Endothelial cell of umbilical vein (primary cell): ENCODE data around the gene AARS2. TPM values are rescaled to one million over a fixed set of nuclear protein-coding genes. Genes with fewer than 3 reads are reported as not detected.

Experiments used
- BruUV-seq: library from RNA; stranded (reverse); fragments of 400-500 nt; replicated peaks from 2 replicates; lab custom pipeline; 2021; lab: Mats Ljungman, UMichigan
- CTCF ChIA-PET: fragments of 300-600, 350-600 bp; sonication (Branson Sonifier 250); formaldehyde crosslinking; loops from one replicate; lab custom pipeline; 2021; ENCODE audit warnings: antibody characterized with exemption, inconsistent platforms; lab: Charles Lee
- POLR2A ChIA-PET: fragments of 300-600, 350-600 bp; sonication (Branson Sonifier 250); formaldehyde crosslinking; loops from one replicate; lab custom pipeline; 2021; ENCODE audit warnings: antibody characterized with exemption, inconsistent platforms; lab: Charles Lee
- DNase-seq: peaks from one replicate; pipeline ENCODE4 v3.0.0-alpha.2; 2011; ENCODE audit warnings: low read depth, low spot score
- FAIRE-seq: peaks from 2 replicates; lab custom pipeline; 2011; peaks lifted over from hg19 to GRCh38; lab: Jason Lieb, UNC
- H2AFZ ChIP-seq: 2 replicates; pipeline ENCODE4 v1.6.0; 2012; ENCODE audit warnings: low read depth, low read length, control low read depth, inconsistent platforms
- H3K27ac ChIP-seq: 2 replicates; pipeline ENCODE4 v1.5.1; 2011; ENCODE audit warnings: low read depth, mild to moderate bottlenecking, control low read depth, low read length, moderate library complexity; ENCODE audit not compliant: insufficient read depth
- H3K27me3 ChIP-seq, 2 experiments: 2 replicates each; pipeline versions ENCODE4 v1.6.0 to v1.6.1; 2011; ENCODE audit warnings: low read length in 2 of 2, mixed read lengths in 1 of 2; ENCODE audit not compliant: control insufficient read depth in 2 of 2, insufficient read depth in 2 of 2
- H3K36me3 ChIP-seq, 2 experiments: 2 replicates in 1 of 2; 3 replicates in 1 of 2; pipeline ENCODE4 v1.5.1; 2011; ENCODE audit warnings: low read length in 2 of 2, mild to moderate bottlenecking in 1 of 2, moderate library complexity in 1 of 2; ENCODE audit not compliant: control insufficient read depth in 2 of 2, insufficient read depth in 2 of 2; ENCODE audit errors: extremely low read depth in 1 of 2
- H3K4me1 ChIP-seq: 3 replicates; pipeline ENCODE4 v1.5.1; 2011; ENCODE audit warnings: mild to moderate bottlenecking, low read length; ENCODE audit not compliant: control insufficient read depth, insufficient read depth; ENCODE audit errors: extremely low read depth
- H3K4me2 ChIP-seq: 2 replicates; pipeline ENCODE4 v1.6.1; 2011; ENCODE audit warnings: low read length, control low read depth, mixed read lengths; ENCODE audit not compliant: insufficient read depth
- H3K4me3 ChIP-seq, 3 experiments: fragments of 200-600 bp in 1 of 3; sonication (generic), shearing (Covaris generic) in 1 of 3; replicated peaks in 1 of 3; 2 replicates each; pipeline ENCODE4 v1.5.1; 2011 to 2016; ENCODE audit warnings: control low read depth in 3 of 3, low read length in 3 of 3, mild to moderate bottlenecking in 2 of 3, inconsistent platforms in 1 of 3, low read depth in 1 of 3, moderate library complexity in 1 of 3; ENCODE audit not compliant: insufficient read depth in 1 of 3
- H3K79me2 ChIP-seq: 2 replicates; pipeline ENCODE4 v1.6.0; 2012; ENCODE audit warnings: low read length, inconsistent platforms; ENCODE audit not compliant: control insufficient read depth, insufficient read depth
- H3K9ac ChIP-seq: replicated peaks from 2 replicates; pipeline ENCODE3; 2011; ENCODE audit warnings: low read length, control low read depth; ENCODE audit not compliant: insufficient read depth; ENCODE audit errors: extremely low read depth
- H3K9me1 ChIP-seq: replicated peaks from 3 replicates; pipeline ENCODE4 v1.6.0; 2011; ENCODE audit warnings: mild to moderate bottlenecking, low read length; ENCODE audit not compliant: control insufficient read depth, insufficient read depth; ENCODE audit errors: extremely low read depth
- H3K9me3 ChIP-seq: replicated peaks from 2 replicates; pipeline ENCODE4 v1.5.1; 2012; ENCODE audit warnings: low read length, inconsistent platforms; ENCODE audit not compliant: control insufficient read depth, insufficient read depth
- H4K20me1 ChIP-seq: replicated peaks from 2 replicates; pipeline ENCODE3; 2011; ENCODE audit warnings: mild to moderate bottlenecking, low read length; ENCODE audit not compliant: control insufficient read depth, insufficient read depth; ENCODE audit errors: extremely low read depth
- CTCF ChIP-seq, 2 donors: IDR thresholded peaks; 1 replicate in 1 of 2; 2 replicates in 1 of 2; pipeline ENCODE4 v1.5.1; 2011; ENCODE audit warnings: low read length in 2 of 2, mild to moderate bottlenecking in 2 of 2, moderate library complexity in 2 of 2, control low read depth in 1 of 2, inconsistent platforms in 1 of 2, low read depth in 1 of 2; ENCODE audit not compliant: insufficient read depth in 1 of 2; ENCODE audit errors: extremely low read depth in 1 of 2
- EZH2 ChIP-seq: IDR thresholded peaks from 2 replicates; pipeline ENCODE4 v1.6.1; 2012; ENCODE audit warnings: borderline replicate concordance, low read depth, mild to moderate bottlenecking, moderate library complexity, low read length, inconsistent platforms; ENCODE audit not compliant: severe bottlenecking
- FOS ChIP-seq: IDR thresholded peaks from 2 replicates; pipeline ENCODE4 v1.6.1; 2011; ENCODE audit warnings: mild to moderate bottlenecking, low read length, moderate library complexity, borderline replicate concordance; ENCODE audit not compliant: insufficient read depth
- GATA2 ChIP-seq: IDR thresholded peaks from 2 replicates; pipeline ENCODE4 v1.7.0; 2011; ENCODE audit warnings: low read depth, mild to moderate bottlenecking, moderate library complexity, mixed read lengths, low read length; ENCODE audit not compliant: insufficient read length, insufficient read depth
- JUN ChIP-seq: IDR thresholded peaks from 2 replicates; pipeline ENCODE4 v1.6.1; 2011; ENCODE audit warnings: borderline replicate concordance, low read depth; ENCODE audit not compliant: insufficient read length, insufficient read depth
- MAX ChIP-seq: IDR thresholded peaks from 2 replicates; pipeline ENCODE4 v1.6.1; 2011; ENCODE audit not compliant: insufficient read depth, insufficient read length
- MYC ChIP-seq: IDR thresholded peaks from one replicate; pipeline ENCODE4 v1.6.1; 2011; ENCODE audit warnings: mild to moderate bottlenecking, low read depth, low read length
- POLR2A ChIP-seq: IDR thresholded peaks from 2 replicates; pipeline ENCODE4 v1.6.1; 2012; ENCODE audit warnings: low read depth, mild to moderate bottlenecking, control low read depth, low read length
- POLR2AphosphoS5 ChIP-seq: IDR thresholded peaks from 2 replicates; pipeline ENCODE4 v1.6.1; 2012; ENCODE audit warnings: low read depth, mild to moderate bottlenecking, control low read depth, low read length, moderate library complexity; ENCODE audit not compliant: insufficient read depth
- dilution Hi-C: fragments of 300-500 bp; cut with MboI; formaldehyde crosslinking; loops from one replicate; pipeline ENCODE4 v1.15.0; 2019; ENCODE audit warnings: low sequenced_read_pairs; ENCODE audit not compliant: extremely low pct_ligation_motif_present
- intact Hi-C: fragments of 100-400 bp; cut with micrococcal nuclease; formaldehyde crosslinking; loops from one replicate; pipeline ENCODE4 v1.10.0; 2022
- polyA plus RNA-seq, 4 experiments: library from polyadenylated mRNA; depleted of rRNA in 3 of 4; stranded (reverse) in 3 of 4; unstranded in 1 of 4; fragments of >200 nt; gene quantifications; 2 replicates each; pipeline versions ENCODE4 v1.2.1 to v1.2.3, GENCODE V29; 2011 to 2012; ENCODE audit warnings: missing spikeins in 1 of 4
- total RNA-seq: library from RNA; stranded (reverse); gene quantifications from 2 replicates; pipeline ENCODE4 v1.2.3, GENCODE V29; 2021

AARS2 gene
- total and polyA plus RNA-seq, 2 donors (not counting 3 experiments of a cell fraction or from before 2014, with no cell fraction given), result 8.3 to 17.9 TPM

- Histone ChIP-seq H3K4me3 (no peak overlapping the region), H2AFZ (no peak overlapping the region), H3K9me3 (no peaks in the 10 kb centered on the region), H4K20me1 (no peaks in the 10 kb centered on the region), H3K9ac (no peak overlapping the region), H3K79me2 (peaks cover 32% of the 10 kb centered on the region), H3K27me3 (no peaks in the 10 kb centered on the region), H3K4me1 (peaks cover 26% of the 10 kb centered on the region), H3K27ac (no peak overlapping the region), H3K4me2 (no peak overlapping the region), H3K9me1 (no peaks in the 10 kb centered on the region), H3K36me3 (peaks cover 12 to 37% of the 10 kb centered on the region in 2 experiments)
- TF ChIP-seq JUN (no peak), FOS (no peak), MAX (no peak), GATA2 (no peak), MYC (no peak), POLR2A (no peak), CTCF (IDR thresholded peaks at IDR 0.05; ENCODE audit: extremely low read depth in 1 of 2, insufficient read depth in 1 of 2, low read depth in 1 of 2, low read length in 2 of 2) (no peak), EZH2 (no peak), POLR2AphosphoS5 (no peak)
- ChIA-PET POLR2A (no interaction called here), CTCF (no interaction called here)
- dilution Hi-C loops, result no loop called here
- no peak for DNase-seq
- no TSS peak for BruUV-seq
- intact Hi-C loops, result no loop called here
- no peak for FAIRE-seq
These were observed 54.8 kb downstream of the AARS2 start for GRCh38 chr6:44258325-44258863.
